ENCODE results near the gene ARHGAP26.

ARHGAP26 gene

GRCh38 chr5:143004361-143005145 lies 234.4 kb downstream of the ARHGAP26 start:
- no peak for TF ChIP-seq EZH2phosphoT487 (IDR thresholded peaks at IDR 0.05; ENCODE audit: borderline replicate concordance, low read length)
- TF ChIP-seq CTCF (IDR thresholded peaks at IDR 0.05; ENCODE audit: low read depth, low read length, poor library complexity, severe bottlenecking): no peak

GRCh38 chr5:143006501-143006900 lies 236.3 kb downstream of the ARHGAP26 start:
- Histone ChIP-seq H4K20me1 (ENCODE audit: control insufficient read depth, insufficient read depth, low read depth, low read length) (no peaks in the 10 kb centered on the region), H3K27ac (ENCODE audit: low read depth, low read length) (no peak overlapping the region), H3K4me1 (ENCODE audit: control insufficient read depth, low read length) (peaks cover 50% of the 10 kb centered on the region), H3K27me3 (ENCODE audit: control insufficient read depth, low read length) (no peaks in the 10 kb centered on the region), H3K9me2 (replicated peaks; ENCODE audit: control insufficient read depth, low read length) (no peaks in the 10 kb centered on the region), H3F3A (ENCODE audit: control insufficient read depth, insufficient read depth) (peaks cover 7% of the 10 kb centered on the region), H3K79me2 (ENCODE audit: control insufficient read depth, low read length) (no peaks in the 10 kb centered on the region), H3K4me2 (ENCODE audit: low read length) (no peak overlapping the region), H3K36me3 (ENCODE audit: control insufficient read depth, low read length) (no peaks in the 10 kb centered on the region), H3K9me3 (ENCODE audit: control insufficient read depth, insufficient read depth, low read length) (no peaks in the 10 kb centered on the region), H3K4me3 (ENCODE audit: low read length) (no peak overlapping the region)
- TF ChIP-seq EZH2phosphoT487 (IDR thresholded peaks at IDR 0.05; ENCODE audit: borderline replicate concordance, low read length): no peak
- TF ChIP-seq CTCF (IDR thresholded peaks at IDR 0.05; ENCODE audit: low read depth, low read length, poor library complexity, severe bottlenecking): no peak

More at GRCh38 chr5:143004361-143005145, 234.4 kb downstream of the ARHGAP26 start:
- Histone ChIP-seq H3K4me2 (ENCODE audit: low read length) (peak overlapping the region; percentile 36), H3K4me3 (ENCODE audit: low read length) (no peak overlapping the region; the same call in 1 of the 2 replicates), H3F3A (ENCODE audit: control insufficient read depth, insufficient read depth) (peaks cover 7% of the 10 kb centered on the region), H3K27me3 (ENCODE audit: control insufficient read depth, low read length) (no peaks in the 10 kb centered on the region), H3K9me2 (replicated peaks; ENCODE audit: control insufficient read depth, low read length) (no peaks in the 10 kb centered on the region), H3K4me1 (ENCODE audit: control insufficient read depth, low read length) (peaks cover 55% of the 10 kb centered on the region), H3K9me3 (ENCODE audit: control insufficient read depth, insufficient read depth, low read length) (no peaks in the 10 kb centered on the region), H3K27ac (ENCODE audit: low read depth, low read length) (no peak overlapping the region), H3K79me2 (ENCODE audit: control insufficient read depth, low read length) (no peaks in the 10 kb centered on the region), H4K20me1 (ENCODE audit: control insufficient read depth, insufficient read depth, low read depth, low read length) (no peaks in the 10 kb centered on the region), H3K36me3 (ENCODE audit: control insufficient read depth, low read length) (no peaks in the 10 kb centered on the region)

GRCh38 chr5:143008032-143008431 lies 237.9 kb downstream of the ARHGAP26 start:
- H3K79me2 ChIP-seq (ENCODE audit: control insufficient read depth, low read length): no peaks in the 10 kb centered on the region
- TF ChIP-seq EZH2phosphoT487 (IDR thresholded peaks at IDR 0.05; ENCODE audit: borderline replicate concordance, low read length): no peak
- TF ChIP-seq CTCF (IDR thresholded peaks at IDR 0.05; ENCODE audit: low read depth, low read length, poor library complexity, severe bottlenecking): no peak
- H3K4me3 ChIP-seq (ENCODE audit: low read length): no peak overlapping the region
- no peaks in the 10 kb centered on the region for H3K27me3 ChIP-seq (ENCODE audit: control insufficient read depth, low read length)
- H3K36me3 ChIP-seq (ENCODE audit: control insufficient read depth, low read length): no peaks in the 10 kb centered on the region
- no peaks in the 10 kb centered on the region for H4K20me1 ChIP-seq (ENCODE audit: control insufficient read depth, insufficient read depth, low read depth, low read length)
- peaks cover 34% of the 10 kb centered on the region for H3K4me1 ChIP-seq (ENCODE audit: control insufficient read depth, low read length)
- no peaks in the 10 kb centered on the region for H3K9me2 ChIP-seq (replicated peaks; ENCODE audit: control insufficient read depth, low read length)
- H3K27ac ChIP-seq (ENCODE audit: low read depth, low read length): no peak overlapping the region
- no peak overlapping the region for H3K4me2 ChIP-seq (ENCODE audit: low read length)
- H3K9me3 ChIP-seq (ENCODE audit: control insufficient read depth, insufficient read depth, low read length): no peaks in the 10 kb centered on the region
- H3F3A ChIP-seq (ENCODE audit: control insufficient read depth, insufficient read depth): peaks cover 2% of the 10 kb centered on the region; the same call in 1 of the 2 replicates

Data from DOHH2 (cell line).